GM19023 (cell line): ENCODE data around the gene CTSW.
"Not testable (repeated sequence)": the region's sequence is repeated elsewhere in the genome, so short reads cannot be mapped to it uniquely, and the experiment has no call there.

Source experiments
- ATAC-seq: cut with Tn5 transposase; IDR thresholded peaks from one replicate; pipeline ENCODE4 v1.9.1; 2021; ENCODE audit warnings: mild to moderate bottlenecking, moderate library complexity; ENCODE audit not compliant: unreplicated experiment

CTSW gene

DNA sequence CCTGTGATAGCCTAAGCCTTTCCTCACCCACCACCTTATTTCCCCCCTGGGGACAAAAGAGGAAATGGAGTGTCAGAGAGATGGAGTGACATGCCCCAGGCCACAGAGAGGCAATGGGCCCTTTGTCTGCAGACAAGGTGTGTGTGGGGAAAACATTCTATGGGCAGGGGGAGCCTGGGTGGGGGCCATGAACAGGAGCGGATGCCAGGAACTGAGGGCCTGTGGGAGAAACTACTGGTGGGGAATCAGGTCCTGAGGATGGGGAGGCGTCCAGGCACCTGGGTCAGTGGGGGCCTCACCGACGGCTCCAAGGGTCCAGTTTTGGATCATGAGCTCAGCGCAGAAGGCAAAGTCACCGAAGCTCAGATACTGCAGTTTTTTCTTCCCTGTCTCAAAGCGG, 5.6 kb downstream of the CTSW start:
- ATAC-seq = no peak

DNA sequence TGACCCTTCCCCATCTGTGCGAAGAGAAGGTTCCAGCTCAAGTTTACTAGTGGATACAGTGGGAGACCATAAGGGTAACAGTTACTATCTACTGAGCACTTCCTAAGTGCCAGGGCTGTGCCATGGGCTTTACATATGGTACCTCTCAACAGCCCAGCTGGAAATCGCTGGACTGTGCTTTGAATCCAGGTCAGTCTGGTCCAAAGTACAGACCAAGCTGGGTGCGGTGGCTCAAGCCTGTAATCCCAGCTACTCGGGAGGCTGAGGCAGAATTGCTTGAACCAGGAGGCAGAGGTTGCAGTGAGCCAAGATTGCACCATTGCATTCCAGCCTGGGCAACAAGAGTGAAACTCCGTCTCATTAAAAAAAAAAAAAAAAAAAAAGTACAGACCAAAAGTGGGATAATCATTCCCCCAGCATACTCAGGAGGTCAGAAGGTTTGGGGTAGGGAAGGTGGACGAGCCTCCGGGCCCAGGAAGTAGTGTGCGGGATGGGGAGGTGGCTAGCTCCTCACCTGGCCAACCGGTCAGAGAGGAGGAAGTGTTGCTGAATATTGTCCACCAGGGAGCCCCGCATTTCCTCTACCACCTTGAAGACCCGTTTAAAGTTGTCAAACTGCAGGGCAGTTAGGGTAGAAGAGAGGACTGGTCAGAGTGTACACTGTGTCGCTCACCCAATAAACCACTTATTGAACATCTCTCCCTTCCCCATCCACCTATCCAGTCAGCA, 6.3 kb downstream of the CTSW start:
- no peak for ATAC-seq

DNA sequence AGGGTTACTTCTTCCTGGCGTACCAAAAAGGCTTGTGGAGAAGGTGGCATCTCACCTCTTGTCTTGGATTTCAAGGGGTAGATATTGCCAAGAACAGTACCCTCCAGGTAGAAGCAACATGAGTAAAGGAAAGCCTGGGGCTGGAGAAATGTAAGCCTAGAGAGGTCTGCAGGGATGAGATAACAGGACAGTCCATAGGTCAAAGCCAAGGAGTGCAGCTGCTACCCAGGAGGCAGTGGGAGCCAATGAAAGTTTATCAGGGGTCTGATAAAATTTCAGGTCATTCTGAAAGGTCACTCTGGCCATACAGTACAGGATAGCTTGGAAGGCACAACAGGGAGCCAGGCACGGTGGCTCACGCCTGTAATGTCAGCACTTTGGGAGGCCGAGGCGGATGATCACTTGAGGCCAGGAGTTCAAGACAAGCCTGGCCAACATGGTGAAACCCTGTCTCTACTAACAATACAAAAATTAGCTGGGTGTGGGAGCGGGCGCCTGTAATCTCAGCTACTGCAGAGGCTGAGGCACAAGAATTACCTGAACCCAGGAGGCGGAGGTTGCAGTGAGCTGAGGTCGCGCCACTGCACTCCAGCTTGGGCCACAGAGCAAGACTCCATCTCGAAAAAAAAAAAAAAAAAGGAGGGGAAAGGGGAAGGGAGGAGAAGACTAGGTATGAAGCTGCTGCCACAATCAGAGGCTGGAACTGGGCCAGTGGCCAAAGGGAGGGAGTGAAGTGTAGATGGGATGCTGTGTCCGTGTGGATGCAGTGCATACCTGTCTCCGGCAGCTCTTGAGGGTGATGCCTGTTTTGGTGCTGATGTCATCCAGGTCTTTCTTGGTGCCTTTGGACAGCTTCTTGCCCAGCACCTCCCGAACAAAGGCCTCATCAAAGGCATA, 7.4 kb downstream of the CTSW start:
- ATAC-seq = no peak

DNA sequence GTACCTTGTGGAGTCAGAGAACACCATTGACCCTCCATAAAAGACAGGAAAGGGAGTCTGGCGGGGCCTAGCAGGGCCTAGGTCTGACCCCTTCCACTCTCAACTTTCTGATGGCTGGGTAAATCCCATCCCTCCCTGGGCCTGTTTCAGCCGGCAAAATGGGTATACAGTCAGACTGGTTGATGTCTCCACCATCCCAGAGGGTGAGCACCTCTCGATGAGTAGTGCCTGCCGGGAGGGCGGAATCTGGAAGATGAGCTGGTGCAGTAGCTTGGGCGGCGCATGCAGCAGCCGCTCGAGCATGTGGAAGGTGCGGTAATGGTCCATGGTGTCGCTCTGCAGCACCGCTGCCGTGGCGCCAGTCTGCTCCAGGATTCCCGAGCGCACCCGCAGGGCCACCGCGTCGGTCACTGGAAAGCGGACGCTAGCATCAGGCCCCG, 8.1 kb downstream of the CTSW start:
- peak; percentile 0 for ATAC-seq

DNA sequence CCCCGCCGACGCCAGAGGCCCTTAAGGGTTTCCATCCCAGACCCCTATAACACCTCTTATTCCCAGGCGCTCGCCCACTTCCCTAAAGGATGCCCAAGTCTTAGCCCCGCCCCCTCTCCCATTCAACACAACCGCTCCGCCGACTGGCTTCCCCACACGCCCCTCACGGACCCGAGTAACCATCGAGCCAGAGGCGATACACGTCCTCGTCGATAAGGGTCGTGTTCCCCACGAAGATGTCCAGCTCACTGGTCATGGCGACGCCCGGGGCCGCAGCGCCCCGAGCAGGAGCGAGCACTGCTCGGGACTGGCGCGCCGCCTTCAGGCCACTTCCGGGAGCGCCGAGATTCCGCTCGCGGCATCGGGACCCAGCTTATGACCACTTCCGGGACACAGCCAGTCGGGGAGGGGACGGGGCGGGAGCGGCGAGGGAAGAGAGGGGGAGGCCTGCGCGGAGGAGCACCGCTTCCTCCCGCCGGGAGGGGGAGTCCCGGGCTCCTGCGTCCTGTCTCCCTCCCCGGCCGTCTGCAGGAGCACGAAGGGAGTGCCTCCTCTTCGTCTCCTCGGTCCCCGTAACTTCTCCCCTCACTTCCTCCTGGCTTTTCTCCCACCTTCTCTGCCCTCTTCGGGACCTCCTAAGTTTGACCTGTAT, 8.7 kb downstream of the CTSW start, which contains the start of gene FIBP:
TSS of gene FIBP (minus strand) at position 309 of the 652 bp plus-strand sequence. CDS start at position 256, 53 bp downstream.
- peak; percentile 40 for ATAC-seq

DNA sequence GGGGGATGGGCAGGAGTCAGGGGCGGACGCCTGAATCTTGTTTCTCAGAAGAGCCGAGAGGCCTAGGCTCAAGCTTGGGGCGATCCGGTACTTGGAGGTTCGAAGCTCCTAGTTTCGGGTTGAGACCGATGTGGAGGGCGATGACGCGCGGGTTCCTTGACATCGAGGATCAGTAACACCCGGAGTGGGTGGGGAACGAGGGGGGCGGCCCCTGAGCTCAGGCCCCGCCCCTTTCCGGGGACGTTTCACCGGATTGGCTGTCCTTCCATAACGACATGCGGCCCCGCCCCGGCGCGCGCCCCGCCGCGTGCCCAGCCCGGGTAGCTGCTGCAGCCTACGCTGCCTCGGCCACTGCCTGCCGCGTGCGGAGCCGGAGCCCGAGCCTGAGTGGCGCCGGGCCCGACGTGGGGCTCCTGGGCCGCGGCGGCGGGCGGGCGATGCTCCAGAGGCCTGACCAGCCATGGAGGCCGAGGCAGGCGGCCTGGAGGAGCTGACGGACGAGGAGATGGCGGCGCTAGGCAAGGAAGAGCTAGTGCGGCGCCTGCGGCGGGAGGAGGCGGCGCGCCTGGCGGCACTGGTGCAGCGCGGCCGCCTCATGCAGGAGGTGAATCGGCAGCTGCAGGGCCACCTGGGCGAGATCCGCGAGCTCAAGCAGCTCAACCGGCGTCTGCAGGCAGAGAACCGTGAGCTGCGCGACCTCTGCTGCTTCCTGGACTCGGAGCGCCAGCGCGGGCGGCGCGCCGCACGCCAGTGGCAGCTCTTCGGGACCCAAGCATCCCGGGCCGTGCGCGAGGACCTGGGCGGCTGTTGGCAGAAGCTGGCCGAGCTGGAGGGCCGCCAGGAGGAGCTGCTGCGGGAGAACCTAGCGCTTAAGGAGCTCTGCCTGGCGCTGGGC, 10.9 kb downstream of the CTSW start, which contains the start of gene CCDC85B:
TSS of gene CCDC85B (plus strand) at position 350 of the 895 bp plus-strand sequence. CDS start at position 461, 111 bp downstream.
- peak; percentile 53 for ATAC-seq

DNA sequence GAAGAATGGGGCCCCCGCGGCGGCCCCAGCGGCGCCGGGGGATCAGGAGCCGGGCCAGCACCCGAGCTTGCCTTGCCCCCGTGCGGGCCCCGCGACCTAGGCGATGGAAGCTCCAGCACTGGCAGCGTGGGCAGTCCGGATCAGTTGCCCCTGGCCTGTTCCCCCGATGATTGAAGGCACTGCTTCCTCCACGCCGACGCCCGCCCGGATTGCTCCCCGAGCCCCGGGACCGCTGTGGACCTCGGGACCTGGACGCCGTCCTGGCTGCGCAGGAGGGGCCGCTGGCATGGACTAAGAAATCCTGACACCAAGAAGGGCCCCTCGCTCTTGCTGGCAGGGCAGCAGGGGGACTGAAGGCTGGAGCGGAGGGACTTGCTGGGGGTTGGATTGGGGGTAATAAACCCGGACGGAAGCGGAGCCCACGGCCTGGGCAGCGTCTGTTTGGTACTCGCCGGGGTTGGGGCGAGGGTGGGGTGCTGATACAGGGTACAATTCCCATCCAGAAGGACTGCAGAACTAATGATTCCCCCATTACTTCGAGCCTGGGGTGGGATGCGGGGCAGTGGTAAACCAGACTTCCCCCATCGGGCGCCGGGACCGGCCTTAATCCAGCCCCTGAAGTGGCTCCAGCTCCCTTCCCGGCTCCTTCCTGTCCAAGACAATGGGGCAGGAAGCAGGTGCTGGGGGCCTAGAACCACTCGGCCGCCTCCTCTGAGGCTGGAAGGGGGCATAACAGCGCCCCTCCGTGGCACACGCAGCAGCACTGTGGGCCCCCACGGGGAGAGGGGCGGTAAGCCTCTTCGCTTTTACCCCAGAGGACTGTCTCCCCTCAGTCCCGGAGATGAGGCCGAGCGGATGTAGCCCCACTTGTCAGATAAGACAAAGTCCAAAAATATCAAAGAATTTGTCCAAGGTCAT, 11.8 kb downstream of the CTSW start:
- ATAC-seq = no peak

DNA sequence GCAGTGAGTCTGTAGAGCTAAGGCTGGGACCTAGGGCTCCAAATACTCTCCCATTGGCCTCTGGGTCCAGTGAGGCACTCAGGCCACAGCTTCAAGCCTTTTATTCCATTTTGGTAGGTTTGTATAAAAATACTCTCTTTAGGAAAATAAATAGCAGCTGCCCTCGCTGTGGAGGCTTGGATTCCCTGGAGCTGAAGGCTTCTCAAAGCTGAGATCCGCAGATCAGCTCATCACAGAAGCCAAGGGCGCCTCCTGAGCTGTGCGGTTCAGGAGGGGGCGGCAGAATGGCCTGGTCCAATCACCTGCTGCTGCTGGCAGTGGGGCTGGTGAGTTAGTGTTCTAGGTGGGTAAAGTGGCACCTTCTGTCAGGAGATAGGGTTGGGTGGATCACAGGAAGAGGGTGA, 12.5 kb downstream of the CTSW start:
- ATAC-seq = not testable (repeated sequence)

DNA sequence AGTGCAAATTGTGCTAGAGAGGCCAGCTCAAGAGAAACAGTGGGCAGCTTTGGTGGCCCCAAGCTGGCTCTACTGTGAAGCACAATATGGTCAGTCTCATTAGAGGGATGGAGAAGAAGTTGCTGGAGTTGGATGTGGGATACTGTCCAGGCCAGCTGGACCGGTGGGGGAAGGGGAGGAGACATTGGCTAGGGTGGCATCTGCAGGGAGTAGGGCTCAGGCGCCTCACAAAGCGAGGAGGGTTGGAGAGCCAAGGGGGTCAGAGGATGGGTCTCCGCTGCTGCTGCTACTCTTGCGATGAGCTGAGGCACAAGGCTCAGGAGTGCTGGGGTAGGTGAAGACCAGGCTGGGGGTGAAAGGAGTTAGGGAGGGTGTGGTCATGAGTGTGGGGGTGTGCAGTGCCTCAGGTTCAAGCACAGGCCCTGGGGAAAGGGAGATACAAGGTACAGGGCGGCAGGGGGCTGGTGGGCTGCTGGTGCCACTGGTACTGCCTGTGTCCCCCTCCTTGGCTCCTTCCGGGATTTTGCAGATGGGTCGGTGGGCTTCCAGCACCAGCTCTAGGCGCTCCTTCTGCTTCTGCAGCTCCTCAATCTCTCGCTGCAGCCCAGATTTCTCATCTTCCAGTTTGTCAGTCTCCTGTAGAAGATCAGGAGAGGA, 13.2 kb downstream of the CTSW start:
- ATAC-seq = no peak

DNA sequence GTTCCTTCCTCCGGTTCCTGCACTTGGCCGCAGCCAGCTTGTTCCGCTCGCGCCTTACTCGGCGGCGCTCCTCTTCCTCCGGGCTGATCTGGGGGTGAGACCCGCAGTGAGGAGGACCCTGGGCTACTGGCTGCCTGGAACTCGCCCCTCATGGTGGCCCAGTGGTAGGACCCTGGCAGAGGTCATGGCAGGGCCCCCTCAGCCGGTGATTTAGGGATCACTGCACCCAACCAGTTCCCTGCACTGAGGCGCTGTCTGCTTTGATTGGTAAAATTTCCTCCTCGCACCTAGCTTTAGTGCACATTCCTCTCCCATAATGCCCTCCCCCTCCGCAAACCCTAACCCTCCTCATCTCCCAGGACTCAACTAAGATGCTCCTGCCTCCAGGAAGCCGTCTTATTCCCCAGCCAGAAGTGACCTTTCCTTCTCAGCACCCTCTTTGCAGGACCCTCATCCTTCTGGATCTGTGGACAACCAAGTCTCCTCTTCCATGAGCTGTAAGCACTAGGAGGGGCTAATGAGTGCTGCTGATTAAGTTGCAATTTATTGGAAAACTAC, 14.5 kb downstream of the CTSW start:
- ATAC-seq = no peak

DNA sequence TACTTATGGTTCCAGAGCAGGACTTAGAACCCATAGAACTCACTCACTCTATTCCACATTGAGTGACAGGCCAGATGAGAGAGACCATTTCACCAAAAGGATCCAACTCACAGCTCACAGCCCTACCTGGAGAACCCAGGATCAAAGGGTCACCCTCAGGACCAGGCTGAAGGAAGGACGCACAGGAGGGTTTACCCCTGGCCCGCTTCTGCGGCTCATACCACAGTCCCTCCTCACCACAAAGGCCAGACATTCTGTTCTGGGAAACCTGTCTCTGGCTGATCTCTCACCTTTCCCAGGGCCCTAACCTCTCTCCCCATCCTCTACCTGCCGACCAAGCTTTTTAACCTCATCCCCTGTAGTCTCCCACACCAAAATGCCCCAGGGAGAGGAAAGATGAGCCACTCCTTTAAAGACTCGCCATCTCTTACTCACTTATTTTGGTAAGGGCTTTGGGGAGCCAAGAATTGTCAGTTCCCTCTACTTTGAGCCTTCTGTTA, 15.9 kb downstream of the CTSW start:
- no peak for ATAC-seq

DNA sequence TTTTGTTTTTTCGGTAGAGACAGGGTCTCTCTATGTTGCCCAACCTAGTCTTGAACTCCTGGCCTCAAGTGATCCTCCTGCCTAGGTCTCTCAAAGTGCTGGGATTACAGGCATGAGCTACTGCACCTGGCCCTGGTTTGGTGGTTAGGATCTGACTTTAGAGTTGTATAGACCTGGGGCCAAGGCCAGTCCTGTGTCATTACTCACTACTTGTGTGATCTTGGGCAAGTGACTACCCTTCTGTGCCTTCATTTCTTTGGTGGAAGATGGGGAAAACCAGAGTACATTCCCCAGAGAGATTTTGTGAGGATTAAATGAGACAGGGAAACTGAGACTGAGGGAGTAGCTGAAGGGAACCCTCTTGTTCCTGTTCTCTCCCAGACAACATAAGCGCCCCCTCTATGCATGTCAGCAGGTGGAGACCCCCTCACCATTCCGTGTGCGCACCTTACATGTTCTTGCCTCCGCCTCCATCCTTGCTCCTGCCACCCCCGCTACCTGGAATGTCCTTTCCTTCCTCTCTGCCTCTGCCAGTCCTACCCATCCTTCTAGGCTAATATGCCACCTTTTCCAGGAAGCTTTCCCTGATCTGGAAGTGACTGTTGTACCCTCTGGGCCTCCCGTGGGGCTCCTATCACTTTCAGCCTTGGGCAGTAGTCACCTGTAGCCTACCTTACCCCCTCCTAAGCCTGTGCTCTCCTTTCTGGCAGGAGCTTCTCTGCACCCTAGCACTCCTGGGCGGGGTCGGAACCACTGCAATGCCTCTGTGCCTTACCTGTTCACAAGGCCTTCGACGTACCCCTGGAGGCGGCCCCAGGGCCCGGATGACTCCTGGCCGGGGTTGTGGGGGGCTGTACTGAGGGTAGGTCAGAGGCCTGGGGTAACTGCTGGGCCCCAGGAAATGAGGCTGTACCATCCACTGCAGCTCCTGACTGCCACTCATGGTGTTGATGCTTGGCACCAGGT, 16.7 kb downstream of the CTSW start:
- ATAC-seq = no peak

DNA sequence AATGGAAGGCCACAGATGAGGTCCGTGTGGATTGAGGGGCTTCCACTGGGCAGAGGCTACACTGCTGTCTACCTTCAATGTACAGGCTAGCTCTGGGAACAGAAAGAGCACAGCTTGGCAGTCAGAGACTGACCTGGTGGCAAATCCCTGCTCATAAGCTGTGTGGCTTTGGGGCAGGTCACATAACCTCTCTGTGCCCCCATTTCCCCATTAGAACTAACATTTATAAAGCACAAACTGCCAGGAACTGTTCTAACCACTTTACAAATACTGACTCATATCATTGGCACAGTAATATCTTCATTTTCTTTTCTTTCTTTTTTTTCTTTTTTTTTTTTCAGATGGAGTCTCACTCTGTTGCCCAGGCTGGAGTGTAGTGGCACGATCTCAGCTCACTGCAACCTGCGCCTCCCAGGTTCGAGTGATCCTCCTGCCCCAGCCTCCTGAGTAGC, 17.4 kb downstream of the CTSW start:
- ATAC-seq = no peak

DNA sequence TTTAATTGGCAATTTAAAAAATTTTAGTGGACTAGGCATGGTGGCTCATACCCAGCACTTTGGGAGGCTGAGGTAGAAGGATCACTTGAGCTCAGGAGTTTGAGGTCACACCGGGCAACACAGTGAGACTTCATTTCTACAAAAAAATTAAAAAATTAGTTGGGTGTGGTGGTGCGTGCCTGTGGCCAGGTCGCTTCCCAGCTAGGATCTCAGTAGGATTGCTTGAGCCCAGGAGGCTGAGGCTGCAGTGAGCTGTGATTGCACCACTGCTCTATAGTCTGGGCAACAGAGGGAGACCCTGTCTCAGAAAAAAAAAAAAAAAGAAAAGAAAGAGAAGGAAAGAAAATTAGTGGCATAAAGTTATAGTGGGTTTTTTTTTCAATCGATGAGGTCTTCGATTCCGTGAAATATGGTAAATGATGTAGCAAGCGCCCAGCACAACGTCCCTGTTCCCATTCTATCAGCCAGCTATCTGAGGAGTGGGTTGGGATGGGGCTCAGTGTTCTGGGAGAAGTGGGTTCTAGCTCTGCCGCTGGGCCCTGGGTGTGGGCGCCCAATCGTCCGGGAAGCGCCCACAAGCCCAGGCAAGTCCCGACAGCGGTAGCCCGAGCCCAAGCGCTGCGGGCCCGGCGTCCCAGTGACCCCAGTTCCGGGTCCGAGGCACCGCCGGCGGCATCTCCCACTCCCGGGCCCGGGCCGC, 19.2 kb downstream of the CTSW start:
- ATAC-seq = no peak

DNA sequence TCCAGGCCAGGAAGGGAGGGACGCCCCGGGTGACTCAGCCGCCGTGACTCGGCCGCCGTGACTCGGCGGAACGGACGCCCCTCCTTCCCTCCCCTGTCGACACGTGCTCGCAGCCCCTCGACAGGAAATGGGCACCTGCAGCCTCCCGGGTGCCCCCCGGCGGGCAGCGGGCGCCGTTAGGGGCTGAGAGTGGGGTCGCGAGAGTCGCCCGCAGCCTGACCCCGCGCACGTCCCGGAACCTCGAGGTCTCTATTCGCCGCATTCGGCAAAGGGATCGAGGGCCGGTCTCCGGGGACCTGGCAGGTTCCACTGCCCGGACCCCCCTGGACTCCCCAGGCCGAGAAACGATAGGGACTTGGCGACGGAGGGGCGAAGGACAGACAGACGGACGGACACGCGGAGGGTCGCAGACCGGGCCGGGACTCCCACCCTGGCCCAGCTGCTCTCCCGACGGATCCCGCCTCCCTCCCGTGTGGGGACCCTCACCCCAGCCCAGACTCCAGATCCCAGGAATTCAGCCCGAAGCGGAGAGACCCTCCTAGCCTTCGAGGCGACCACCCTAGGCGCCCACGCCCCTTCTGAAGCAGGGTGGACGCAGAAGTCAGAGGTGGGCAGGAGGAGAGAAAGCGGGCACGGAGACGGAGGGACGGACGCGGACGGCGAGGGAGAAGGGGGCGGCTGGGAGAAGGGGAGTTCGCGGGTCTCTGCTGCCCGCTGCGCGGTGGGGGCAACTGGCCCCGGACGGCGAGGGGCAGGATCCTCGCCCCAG, 19.9 kb downstream of the CTSW start:
- ATAC-seq = no peak
